Uterus (tissue), 4 donors: ENCODE data around the gene CCN2. TPM values are rescaled to one million over a fixed set of nuclear protein-coding genes. Genes with fewer than 3 reads are reported as not detected.
A peak's percentile ranks its signal among the peaks of the same experiment; 100 is the strongest.

Experiments
- DNase-seq, 2 donors: peaks; one replicate each; pipeline ENCODE4 v3.0.0-alpha.2; 2019 to 2020
- H3K27ac ChIP-seq, 2 donors: fragments of 200-600 bp; sonication (generic); 1 replicate in 1 of 2; 2 replicates in 1 of 2; pipeline ENCODE4 v1.5.1; 2016 to 2018
- H3K27me3 ChIP-seq, 2 donors: fragments of 200-600 bp; sonication (generic); one replicate each; pipeline ENCODE4 v1.5.1; 2018 to 2019; ENCODE audit warnings: control low read depth in 1 of 2
- H3K36me3 ChIP-seq, 2 donors: fragments of 200-600 bp; sonication (generic); one replicate each; pipeline ENCODE4 v1.5.1; 2019; ENCODE audit warnings: control low read depth in 1 of 2
- H3K4me1 ChIP-seq, 2 donors: fragments of 200-600 bp; sonication (generic); one replicate each; pipeline ENCODE4 v1.5.1; 2018 to 2019; ENCODE audit warnings: control low read depth in 1 of 2
- H3K4me3 ChIP-seq, 2 donors: fragments of 200-600 bp; sonication (generic); 1 replicate in 1 of 2; 2 replicates in 1 of 2; pipeline ENCODE4 v1.5.1; 2018 to 2019; ENCODE audit warnings: mild to moderate bottlenecking in 1 of 2
- H3K9me3 ChIP-seq, 2 donors: fragments of 200-600 bp; sonication (generic); one replicate each; pipeline ENCODE4 v1.5.1; 2019; ENCODE audit warnings: control low read depth in 1 of 2
- CTCF ChIP-seq, 4 experiments: fragments of 200-600 bp in 2 of 4; fragments of 450-650 bp in 2 of 4; sonication (generic) in 2 of 4; IDR thresholded peaks; one replicate each; pipeline ENCODE4 v1.5.1; 2016 to 2019; ENCODE audit warnings: antibody characterized with exemption in 4 of 4, mild to moderate bottlenecking in 2 of 4, moderate library complexity in 1 of 4
- POLR2A ChIP-seq, 2 donors: fragments of 450-650 bp; IDR thresholded peaks; one replicate each; pipeline ENCODE4 v1.6.1; 2016; ENCODE audit warnings: antibody characterized with exemption in 2 of 2, mild to moderate bottlenecking in 1 of 2, moderate library complexity in 1 of 2
- intact Hi-C: fragments of 100-400 bp; cut with DNase I; formaldehyde crosslinking; loops from one replicate; pipeline ENCODE4 v1.15.1; 2023; ENCODE audit warnings: low total_unique reads
- total RNA-seq, 4 donors: library from RNA; depleted of rRNA in 3 of 4; stranded (reverse); fragments of >200 nt in 3 of 4; gene quantifications; one replicate each; pipeline versions ENCODE4 v1.1.0 to v1.2.4, GENCODE V29; 2014 to 2023
- donor health status: DM: yes; HTN: yes; CAD: no.

The CCN2 gene
- total RNA-seq, 4 donors from 2014 or later = 104 to 254 (median 202) TPM

- H3K9me3 ChIP-seq = no peaks in the 10 kb centered on the region
- H3K36me3 ChIP-seq = no peaks in the 10 kb centered on the region
- TF ChIP-seq POLR2A (IDR thresholded peaks at IDR 0.05) (no peak), CTCF (IDR thresholded peaks at IDR 0.05) (no peak)
- no peak overlapping the region for H3K4me3 ChIP-seq
- H3K4me1 ChIP-seq = peaks cover 0 to 10% of the 10 kb centered on the region in 2 donors
- no peak overlapping the region for H3K27ac ChIP-seq
- intact Hi-C loops = no loop called here
- H3K27me3 ChIP-seq = no peaks in the 10 kb centered on the region
- no peak for DNase-seq
These were observed 30.4 kb upstream of the CCN2 start for GRCh38 chr6:131981624-131981978.

- no peaks in the 10 kb centered on the region for H3K27me3 ChIP-seq
- no peak overlapping the region for H3K4me3 ChIP-seq
- peaks cover 0 to 10% of the 10 kb centered on the region in 2 donors for H3K4me1 ChIP-seq
- no peaks in the 10 kb centered on the region for H3K36me3 ChIP-seq
- TF ChIP-seq POLR2A (IDR thresholded peaks at IDR 0.05) (no peak), CTCF (IDR thresholded peaks at IDR 0.05) (no peak)
- intact Hi-C loops = no loop called here
- no peaks in the 10 kb centered on the region for H3K9me3 ChIP-seq
- DNase-seq = no peak
- H3K27ac ChIP-seq = peak overlapping the region in 1 of 2 donors; percentile 13
These were observed 29.8 kb upstream of the CCN2 start for GRCh38 chr6:131980791-131981623.

GRCh38 chr6:131980338-131980790 lies 29.2 kb upstream of the CCN2 start:
- Histone ChIP-seq H3K27ac (peak overlapping the region in 1 of 2 donors; percentile 13), H3K9me3 (no peaks in the 10 kb centered on the region), H3K4me3 (no peak overlapping the region), H3K36me3 (no peaks in the 10 kb centered on the region), H3K4me1 (peaks cover 0 to 10% of the 10 kb centered on the region in 2 donors), H3K27me3 (no peaks in the 10 kb centered on the region)
- intact Hi-C loops = no loop called here
- DNase-seq = no peak
- no peak for TF ChIP-seq CTCF (IDR thresholded peaks at IDR 0.05)
- no peak for TF ChIP-seq POLR2A (IDR thresholded peaks at IDR 0.05)

- intact Hi-C loops = no loop called here
- Histone ChIP-seq H3K27ac (peak overlapping the region in 1 of 2 donors; percentile 31), H3K4me1 (peaks cover 0 to 10% of the 10 kb centered on the region in 2 donors)
These were observed 28.6 kb upstream of the CCN2 start for GRCh38 chr6:131979515-131980337.

More at GRCh38 chr6:131979515-131980337, 28.6 kb upstream of the CCN2 start:
- no peak for DNase-seq
- Histone ChIP-seq H3K4me3 (no peak overlapping the region), H3K9me3 (no peaks in the 10 kb centered on the region), H3K36me3 (no peaks in the 10 kb centered on the region), H3K27me3 (no peaks in the 10 kb centered on the region)
- TF ChIP-seq POLR2A (IDR thresholded peaks at IDR 0.05) (no peak), CTCF (IDR thresholded peaks at IDR 0.05) (no peak)
